Stomach (tissue), 4 donors: ENCODE measurements around the gene PA2G4.

Source experiments
- EP300 ChIP-seq: sonication (generic); formaldehyde crosslinking; IDR thresholded peaks from one replicate; pipeline ENCODE4 v1.6.1; 2017; ENCODE audit warnings: antibody characterized with exemption
- POLR2A ChIP-seq, 4 donors: fragments of 450-650 bp; IDR thresholded peaks; one replicate each; pipeline ENCODE4 v1.6.1; 2016; ENCODE audit warnings: antibody characterized with exemption in 4 of 4, control low read depth in 2 of 4, mild to moderate bottlenecking in 1 of 4, moderate library complexity in 1 of 4
- TF ChIP-seq, protein P1 (sequence below), 7 experiments: fragments of 450-650 bp in 4 of 7; fragments of 200-600 bp in 3 of 7; sonication (generic) in 3 of 7; IDR thresholded peaks; one replicate each; pipeline ENCODE4 v1.5.1; 2016 to 2019; ENCODE audit warnings: antibody characterized with exemption in 7 of 7, control low read depth in 2 of 7, mild to moderate bottlenecking in 1 of 7

DNA sequence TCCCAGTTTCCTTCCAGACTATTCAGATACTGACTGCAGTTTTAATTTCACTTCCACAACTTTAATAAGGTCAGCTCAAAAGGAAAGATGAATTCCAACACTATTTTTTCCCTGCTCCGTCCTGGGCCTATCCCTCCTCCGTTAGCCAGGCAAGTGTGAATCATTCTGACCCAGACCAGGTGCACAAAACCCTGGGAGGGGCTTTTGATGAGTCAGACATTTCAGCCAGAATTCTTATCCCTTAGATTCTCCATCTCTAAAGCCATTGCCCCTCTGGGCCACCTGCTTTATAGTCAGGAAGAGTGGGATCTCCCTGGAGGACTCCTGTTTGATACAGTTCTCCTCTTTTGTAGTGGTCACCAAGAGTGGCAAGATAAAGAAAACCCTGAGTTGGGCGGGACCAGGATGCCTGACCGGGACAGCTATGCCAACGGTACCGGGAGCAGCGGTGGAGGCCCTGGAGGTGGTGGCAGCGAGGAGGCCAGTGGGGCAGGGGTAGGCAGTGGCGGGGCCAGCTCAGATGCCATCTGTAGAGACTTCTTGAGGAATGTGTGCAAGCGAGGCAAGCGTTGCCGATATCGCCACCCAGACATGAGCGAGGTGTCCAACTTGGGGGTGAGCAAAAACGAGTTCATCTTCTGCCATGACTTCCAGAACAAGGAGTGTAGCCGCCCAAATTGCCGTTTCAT, 15.9 kb downstream of the PA2G4 start:
- TF ChIP-seq, protein P1, sequence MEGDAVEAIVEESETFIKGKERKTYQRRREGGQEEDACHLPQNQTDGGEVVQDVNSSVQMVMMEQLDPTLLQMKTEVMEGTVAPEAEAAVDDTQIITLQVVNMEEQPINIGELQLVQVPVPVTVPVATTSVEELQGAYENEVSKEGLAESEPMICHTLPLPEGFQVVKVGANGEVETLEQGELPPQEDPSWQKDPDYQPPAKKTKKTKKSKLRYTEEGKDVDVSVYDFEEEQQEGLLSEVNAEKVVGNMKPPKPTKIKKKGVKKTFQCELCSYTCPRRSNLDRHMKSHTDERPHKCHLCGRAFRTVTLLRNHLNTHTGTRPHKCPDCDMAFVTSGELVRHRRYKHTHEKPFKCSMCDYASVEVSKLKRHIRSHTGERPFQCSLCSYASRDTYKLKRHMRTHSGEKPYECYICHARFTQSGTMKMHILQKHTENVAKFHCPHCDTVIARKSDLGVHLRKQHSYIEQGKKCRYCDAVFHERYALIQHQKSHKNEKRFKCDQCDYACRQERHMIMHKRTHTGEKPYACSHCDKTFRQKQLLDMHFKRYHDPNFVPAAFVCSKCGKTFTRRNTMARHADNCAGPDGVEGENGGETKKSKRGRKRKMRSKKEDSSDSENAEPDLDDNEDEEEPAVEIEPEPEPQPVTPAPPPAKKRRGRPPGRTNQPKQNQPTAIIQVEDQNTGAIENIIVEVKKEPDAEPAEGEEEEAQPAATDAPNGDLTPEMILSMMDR (IDR thresholded peaks at IDR 0.05) = no peak
- TF ChIP-seq POLR2A (IDR thresholded peaks at IDR 0.05) (no peak), EP300 (no peak)
